Measurements from ENCODE around the gene SLC29A2. TPM values are rescaled to one million over a fixed set of nuclear protein-coding genes. Genes with fewer than 3 reads are reported as not detected.

Gene SLC29A2
- total and polyA plus RNA-seq, 3 donors from 2014 or later = 1.2 to 3.1 (median 1.6) TPM

DNA sequence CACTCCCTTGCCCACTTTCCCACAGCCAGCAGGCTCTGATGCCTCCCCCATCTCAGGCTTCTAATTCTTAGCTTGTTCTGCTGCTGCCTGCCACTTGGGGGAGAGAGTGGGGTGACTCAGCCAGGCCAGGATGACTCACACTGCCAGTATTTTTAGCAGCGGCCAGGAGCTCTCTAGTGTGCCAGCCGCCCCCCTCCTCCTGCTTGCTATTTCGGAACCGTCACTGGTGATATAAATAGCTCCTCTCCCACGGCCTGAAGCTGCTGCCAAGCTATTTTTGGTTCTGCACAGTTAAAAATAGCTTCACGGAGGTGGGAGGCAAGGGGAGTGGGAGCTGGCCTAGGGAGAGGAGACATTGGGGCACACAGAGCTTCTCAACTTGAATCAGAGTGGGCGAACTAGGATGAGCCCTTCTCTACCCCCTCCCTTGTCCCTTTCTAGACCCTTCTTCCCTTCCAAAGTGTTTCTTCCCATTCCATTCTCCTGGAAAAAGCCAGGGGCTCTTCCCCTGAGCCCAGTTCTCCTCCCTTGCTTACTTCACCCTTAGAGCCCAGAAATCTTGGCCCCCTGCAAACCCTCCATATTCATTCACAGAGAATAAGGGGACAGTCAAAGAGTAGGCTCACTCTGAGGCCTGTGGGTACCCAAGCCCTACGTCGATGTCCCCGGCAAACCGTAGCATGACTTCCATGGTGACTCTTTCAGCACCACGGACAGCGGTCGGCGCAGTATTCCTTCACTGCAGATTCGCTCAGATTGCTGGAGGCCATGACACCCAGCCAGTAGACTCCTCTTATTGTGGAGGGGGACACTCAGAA is 46.8 kb upstream of the SLC29A2 start:
- peaks cover 23% of the 10 kb centered on the region for H3K4me1 ChIP-seq
- DNase-seq = peak; percentile 93
- H3K27me3 ChIP-seq = no peaks in the 10 kb centered on the region
- intact Hi-C loops (cut with DNase I; ENCODE audit: low total_unique reads) = no loop called here
- H3K9me3 ChIP-seq = no peaks in the 10 kb centered on the region
- H3K27ac ChIP-seq = peak overlapping the region in 1 of 2 donors; percentile 59
- 8 to 10% methylated on average over 13 to 16 of the region's 16 CpGs for WGBS, 2 donors
- H3K36me3 ChIP-seq (ENCODE audit: low read depth, missing control alignments) = no peaks in the 10 kb centered on the region
- TF ChIP-seq CTCF (IDR thresholded peaks at IDR 0.05) = peak in 2 of 3 experiments; percentile 8 to 20
- no peak for TF ChIP-seq POLR2A (IDR thresholded peaks at IDR 0.05)
- no peak overlapping the region for H3K4me3 ChIP-seq

DNA sequence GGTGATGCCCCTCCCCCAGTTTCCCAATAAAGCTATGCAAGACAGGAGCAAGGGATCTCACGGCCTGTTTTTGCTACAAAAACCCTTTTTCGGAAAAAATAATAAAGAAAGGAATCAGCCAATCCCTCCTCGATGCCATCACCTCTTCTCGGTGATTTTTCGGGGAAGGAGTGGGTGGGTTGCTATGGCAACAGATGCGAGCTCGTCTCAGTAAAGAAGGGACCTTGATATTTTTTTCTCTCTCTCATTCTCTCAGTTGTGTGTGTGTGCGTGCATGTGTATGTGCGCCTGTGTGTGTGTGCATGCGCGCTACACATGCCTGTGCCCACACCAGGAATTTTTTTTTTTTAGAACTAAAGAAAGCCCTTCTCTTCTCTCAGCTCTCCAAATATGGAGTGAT is 45.4 kb upstream of the SLC29A2 start:
- DNase-seq = no peak
- WGBS, 2 donors = 57% methylated on average over 11 of the region's 11 CpGs
- TF ChIP-seq CTCF (IDR thresholded peaks at IDR 0.05) (no peak), POLR2A (IDR thresholded peaks at IDR 0.05) (no peak)
- intact Hi-C loops (cut with DNase I; ENCODE audit: low total_unique reads) = no loop called here
- Histone ChIP-seq H3K4me1 (peaks cover 23% of the 10 kb centered on the region), H3K9me3 (no peaks in the 10 kb centered on the region), H3K4me3 (no peak overlapping the region), H3K36me3 (ENCODE audit: low read depth, missing control alignments) (no peaks in the 10 kb centered on the region), H3K27ac (no peak overlapping the region), H3K27me3 (no peaks in the 10 kb centered on the region)

GRCh38 chr11:66415423-66415822 is 43.9 kb upstream of the SLC29A2 start:
- DNase-seq = no peak
- H3K9me3 ChIP-seq = no peaks in the 10 kb centered on the region
- intact Hi-C loops (cut with DNase I; ENCODE audit: low total_unique reads) = no loop called here
- H3K27ac ChIP-seq = no peak overlapping the region
- H3K4me3 ChIP-seq = no peak overlapping the region
- 61 to 69% methylated on average over 2 of the region's 2 CpGs for WGBS, 2 donors
- H3K36me3 ChIP-seq (ENCODE audit: low read depth, missing control alignments) = no peaks in the 10 kb centered on the region
- TF ChIP-seq CTCF (IDR thresholded peaks at IDR 0.05) = no peak
- no peak for TF ChIP-seq POLR2A (IDR thresholded peaks at IDR 0.05)
- peaks cover 13% of the 10 kb centered on the region for H3K4me1 ChIP-seq
- no peaks in the 10 kb centered on the region for H3K27me3 ChIP-seq

GRCh38 chr11:66414120-66414934 is 42.8 kb upstream of the SLC29A2 start:
- intact Hi-C loops (cut with DNase I; ENCODE audit: low total_unique reads) = no loop called here
- H3K4me3 ChIP-seq = no peak overlapping the region
- DNase-seq = no peak
- H3K9me3 ChIP-seq = no peaks in the 10 kb centered on the region
- WGBS, 2 donors = 72 to 75% methylated on average over 12 of the region's 12 CpGs
- no peaks in the 10 kb centered on the region for H3K36me3 ChIP-seq (ENCODE audit: low read depth, missing control alignments)
- peaks cover 12% of the 10 kb centered on the region for H3K4me1 ChIP-seq
- TF ChIP-seq CTCF (IDR thresholded peaks at IDR 0.05) = no peak
- H3K27me3 ChIP-seq = no peaks in the 10 kb centered on the region
- H3K27ac ChIP-seq = no peak overlapping the region
